PC-9 (cell line): Measurements from ENCODE around the gene SULT4A1.

Experiments
- CTCF ChIP-seq: fragments of 200-600 bp; sonication (generic); conservative IDR thresholded peaks from 2 replicates; pipeline ENCODE4 v1.6.1; 2017; ENCODE audit warnings: mixed run types, antibody characterized with exemption, mild to moderate bottlenecking, moderate library complexity
- EZH2 ChIP-seq: fragments of 200-600 bp; sonication (generic); IDR thresholded peaks from 2 replicates; pipeline ENCODE4 v1.8.0; 2017; ENCODE audit warnings: antibody characterized with exemption, low read depth

DNA sequence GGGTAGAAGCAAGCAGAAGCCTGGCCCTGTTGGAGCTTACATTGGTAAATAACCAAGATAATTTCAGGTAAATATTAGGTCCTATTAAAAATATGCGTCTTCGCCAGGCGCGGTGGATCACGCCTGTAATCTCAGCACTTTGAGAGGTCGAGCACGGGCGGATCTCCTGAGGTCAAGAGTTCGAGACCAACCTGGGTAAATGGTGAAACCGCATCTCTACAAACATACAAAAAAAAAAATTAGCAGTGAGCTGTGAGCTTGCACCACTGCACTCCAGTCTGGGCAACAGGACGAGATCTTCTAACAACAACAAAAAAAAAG lies 529 bp upstream of the SULT4A1 start:
- TF ChIP-seq CTCF (no peak), EZH2 (0 out of 2 replicates have a peak, but pooled peaks have one; percentile 6)
